GM18502 (cell line): ENCODE results near the gene TCP10L.
"Not testable (repeated sequence)": the region's sequence is repeated elsewhere in the genome, so short reads cannot be mapped to it uniquely, and the experiment has no call there.

Experiments
- ATAC-seq: cut with Tn5 transposase; IDR thresholded peaks from one replicate; pipeline ENCODE4 v1.9.1; 2021; ENCODE audit warnings: mild to moderate bottlenecking; ENCODE audit not compliant: unreplicated experiment, poor library complexity

The TCP10L gene

GRCh38 chr21:32585042-32585710 lies at the start of gene TCP10L:
Gene TCP10L, minus strand, starts transcription at chr21:32585523. Its CDS starts 1,219 bp downstream, at chr21:32584304.
- ATAC-seq = no peak

- no peak for ATAC-seq
Measured at GRCh38 chr21:32626621-32627196, 41.4 kb upstream of the TCP10L start.

GRCh38 chr21:32618218-32618617 lies 32.9 kb upstream of the TCP10L start:
- not testable (repeated sequence) for ATAC-seq

- no peak for ATAC-seq
Measured at GRCh38 chr21:32613436-32614043, 28.2 kb upstream of the TCP10L start.

GRCh38 chr21:32612999-32613337 lies 27.6 kb upstream of the TCP10L start:
- ATAC-seq = no peak

GRCh38 chr21:32612075-32612998 lies 27.0 kb upstream of the TCP10L start, which contains the start of gene CFAP298:
Gene CFAP298, minus strand, starts transcription at chr21:32612377. Its CDS starts 134 bp downstream, at chr21:32612243.
- ATAC-seq = peak; percentile 96

GRCh38 chr21:32611471-32611997 lies 26.2 kb upstream of the TCP10L start:
- peak; percentile 12 for ATAC-seq

- ATAC-seq = not testable (repeated sequence)
Measured at GRCh38 chr21:32610940-32611339, 25.6 kb upstream of the TCP10L start.

GRCh38 chr21:32608851-32609250 lies 23.5 kb upstream of the TCP10L start:
- ATAC-seq = no peak

GRCh38 chr21:32605469-32605868 lies 20.1 kb upstream of the TCP10L start:
- ATAC-seq = no peak

- ATAC-seq = no peak
Measured at GRCh38 chr21:32604464-32604863, 19.1 kb upstream of the TCP10L start.

GRCh38 chr21:32603131-32603530 lies 17.8 kb upstream of the TCP10L start:
- ATAC-seq = no peak

GRCh38 chr21:32602099-32602498 lies 16.8 kb upstream of the TCP10L start:
- no peak for ATAC-seq

- ATAC-seq = no peak
Measured at GRCh38 chr21:32599526-32599925, 14.2 kb upstream of the TCP10L start.

GRCh38 chr21:32599091-32599490 lies 13.8 kb upstream of the TCP10L start:
- no peak for ATAC-seq

GRCh38 chr21:32597205-32597604 lies 11.9 kb upstream of the TCP10L start:
- no peak for ATAC-seq

- no peak for ATAC-seq
Measured at GRCh38 chr21:32595431-32595830, 10.1 kb upstream of the TCP10L start.

- ATAC-seq = no peak
Measured at GRCh38 chr21:32593690-32594089, 8.4 kb upstream of the TCP10L start.

GRCh38 chr21:32592929-32593502 lies 7.7 kb upstream of the TCP10L start:
- no peak for ATAC-seq

- no peak for ATAC-seq
Measured at GRCh38 chr21:32590130-32590529, 4.8 kb upstream of the TCP10L start.
